Lower leg skin (tissue), 3 donors: ENCODE results near the gene ZNF236.

Experiments used
- POLR2A ChIP-seq, 2 donors: fragments of 450-650 bp; IDR thresholded peaks; one replicate each; pipeline ENCODE4 v1.6.1; 2016 to 2017; ENCODE audit warnings: antibody characterized with exemption in 2 of 2, mild to moderate bottlenecking in 1 of 2, moderate library complexity in 1 of 2
- TF ChIP-seq, protein P1 (sequence below), 3 donors: fragments of 450-650 bp; IDR thresholded peaks; one replicate each; pipeline ENCODE4 v1.5.1; 2016; ENCODE audit warnings: antibody characterized with exemption in 3 of 3, mild to moderate bottlenecking in 3 of 3, moderate library complexity in 2 of 3

DNA sequence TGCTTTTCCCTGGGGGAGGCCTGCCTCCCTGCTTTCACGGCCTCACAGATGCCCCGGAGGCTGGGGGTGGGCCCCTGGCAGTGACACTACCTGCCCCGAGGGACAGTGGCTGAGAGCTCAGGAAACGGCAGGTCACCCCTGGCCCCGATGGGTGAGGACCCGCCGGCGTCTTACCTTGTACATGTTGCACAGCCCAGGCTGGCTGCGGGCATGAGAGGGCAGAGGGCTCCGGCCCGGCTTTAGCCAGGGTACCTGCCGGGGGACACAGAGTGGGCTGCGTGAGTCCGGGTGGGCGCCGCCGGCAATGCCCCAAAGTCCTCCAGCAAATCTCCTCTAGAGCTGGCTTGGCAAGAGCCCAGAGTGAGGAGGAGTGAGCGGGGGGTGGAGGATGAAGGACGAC lies 187.3 kb downstream of the ZNF236 start:
- TF ChIP-seq, protein P1, sequence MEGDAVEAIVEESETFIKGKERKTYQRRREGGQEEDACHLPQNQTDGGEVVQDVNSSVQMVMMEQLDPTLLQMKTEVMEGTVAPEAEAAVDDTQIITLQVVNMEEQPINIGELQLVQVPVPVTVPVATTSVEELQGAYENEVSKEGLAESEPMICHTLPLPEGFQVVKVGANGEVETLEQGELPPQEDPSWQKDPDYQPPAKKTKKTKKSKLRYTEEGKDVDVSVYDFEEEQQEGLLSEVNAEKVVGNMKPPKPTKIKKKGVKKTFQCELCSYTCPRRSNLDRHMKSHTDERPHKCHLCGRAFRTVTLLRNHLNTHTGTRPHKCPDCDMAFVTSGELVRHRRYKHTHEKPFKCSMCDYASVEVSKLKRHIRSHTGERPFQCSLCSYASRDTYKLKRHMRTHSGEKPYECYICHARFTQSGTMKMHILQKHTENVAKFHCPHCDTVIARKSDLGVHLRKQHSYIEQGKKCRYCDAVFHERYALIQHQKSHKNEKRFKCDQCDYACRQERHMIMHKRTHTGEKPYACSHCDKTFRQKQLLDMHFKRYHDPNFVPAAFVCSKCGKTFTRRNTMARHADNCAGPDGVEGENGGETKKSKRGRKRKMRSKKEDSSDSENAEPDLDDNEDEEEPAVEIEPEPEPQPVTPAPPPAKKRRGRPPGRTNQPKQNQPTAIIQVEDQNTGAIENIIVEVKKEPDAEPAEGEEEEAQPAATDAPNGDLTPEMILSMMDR (IDR thresholded peaks at IDR 0.05) = no peak
- no peak for TF ChIP-seq POLR2A (IDR thresholded peaks at IDR 0.05)
